Astrocyte (in vitro differentiated cells and primary cell): Measurements from ENCODE around the gene PALLD.

Experiments used
- CTCF ChIP-seq: IDR thresholded peaks from 2 replicates; pipeline ENCODE4 v1.5.1; 2011; ENCODE audit warnings: low read depth, mild to moderate bottlenecking, inconsistent platforms, low read length, moderate library complexity; ENCODE audit not compliant: insufficient read depth
- EZH2 ChIP-seq: IDR thresholded peaks from 2 replicates; pipeline ENCODE4 v1.6.1; 2012; ENCODE audit warnings: mild to moderate bottlenecking, low read length, inconsistent platforms; ENCODE audit not compliant: insufficient read depth

DNA sequence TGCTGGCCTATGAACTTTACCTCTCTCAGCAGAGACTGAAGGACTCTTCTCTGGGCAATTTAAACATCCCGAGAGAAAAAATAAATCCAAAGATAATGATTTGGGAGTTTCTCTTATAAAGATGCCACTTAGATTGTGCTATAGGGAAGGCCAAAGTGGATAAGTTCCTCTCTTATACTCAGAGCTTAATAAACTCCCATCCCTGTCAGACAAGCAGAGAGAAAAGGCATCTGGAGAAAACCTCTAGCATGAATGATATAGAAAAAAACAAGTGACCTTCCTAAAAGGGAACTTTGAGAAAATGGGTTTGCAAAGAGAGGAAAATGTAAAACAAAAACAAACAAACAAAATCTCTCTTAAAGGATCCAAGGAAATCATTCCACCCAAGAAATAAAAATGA is 199.4 kb downstream of the PALLD start:
- TF ChIP-seq CTCF (no peak), EZH2 (no peak)
